Suprapubic skin (tissue), 4 donors: ENCODE data around the gene GABRB3. TPM values are rescaled to one million over a fixed set of nuclear protein-coding genes. Genes with fewer than 3 reads are reported as not detected.
A peak's percentile ranks its signal among the peaks of the same experiment; 100 is the strongest.

Experiments used
- DNase-seq, 2 donors: peaks; one replicate each; pipeline ENCODE4 v3.0.0-alpha.2; 2019; ENCODE audit warnings: low spot score in 2 of 2
- H3K27ac ChIP-seq: fragments of 200-600 bp; sonication (generic); one replicate; pipeline ENCODE4 v1.5.1; 2019
- H3K27me3 ChIP-seq: fragments of 200-600 bp; sonication (generic); one replicate; pipeline ENCODE4 v1.5.1; 2019
- H3K36me3 ChIP-seq: fragments of 200-600 bp; sonication (generic); one replicate; pipeline ENCODE4 v1.5.1; 2019
- H3K4me1 ChIP-seq: fragments of 200-600 bp; sonication (generic); one replicate; pipeline ENCODE4 v1.5.1; 2019
- H3K4me3 ChIP-seq: fragments of 200-600 bp; sonication (generic); one replicate; pipeline ENCODE4 v1.5.1; 2019; ENCODE audit warnings: mild to moderate bottlenecking
- H3K9me3 ChIP-seq: fragments of 200-600 bp; sonication (generic); one replicate; pipeline ENCODE4 v1.5.1; 2019
- EP300 ChIP-seq: sonication (generic); formaldehyde crosslinking; IDR thresholded peaks from one replicate; pipeline ENCODE4 v1.6.1; 2017; ENCODE audit warnings: antibody characterized with exemption
- POLR2A ChIP-seq, 2 donors: fragments of 450-650 bp; IDR thresholded peaks; one replicate each; pipeline ENCODE4 v1.6.1; 2017; ENCODE audit warnings: antibody characterized with exemption in 2 of 2, mild to moderate bottlenecking in 2 of 2, moderate library complexity in 2 of 2
- POLR2AphosphoS5 ChIP-seq, 3 donors: sonication (generic); formaldehyde crosslinking; IDR thresholded peaks; one replicate each; pipeline ENCODE4 v1.6.1; 2017; ENCODE audit warnings: antibody characterized with exemption in 3 of 3
- WGBS: methylation state at CpG from one replicate; pipeline ENCODE4 v1.1.5; 2018; 5-methylcytosine and 5-hydroxymethylcytosine counted together
- total RNA-seq, 4 donors: library from RNA; depleted of rRNA; stranded (reverse); fragments of >200 nt; gene quantifications; one replicate each; pipeline ENCODE4 v1.1.0, GENCODE V29; 2016
- TF ChIP-seq, protein P1 (sequence below), 2 donors: fragments of 200-600 bp in 1 of 2; fragments of 450-650 bp in 1 of 2; sonication (generic) in 1 of 2; IDR thresholded peaks; one replicate each; pipeline ENCODE4 v1.5.1; 2016 to 2019; ENCODE audit warnings: antibody characterized with exemption in 2 of 2, mild to moderate bottlenecking in 1 of 2, moderate library complexity in 1 of 2

The GABRB3 gene
- total RNA-seq, 4 donors from 2014 or later: 0.48 to 4.8 (median 2.2) TPM

GRCh38 chr15:26676115-26676514 is 96.8 kb downstream of the GABRB3 start:
- 67% methylated on average over 3 of the region's 3 CpGs for WGBS
- Histone ChIP-seq H3K27me3 (no peaks in the 10 kb centered on the region), H3K4me3 (no peak overlapping the region), H3K4me1 (no peaks in the 10 kb centered on the region), H3K27ac (no peak overlapping the region), H3K36me3 (no peaks in the 10 kb centered on the region), H3K9me3 (no peaks in the 10 kb centered on the region)
- TF ChIP-seq POLR2AphosphoS5 (IDR thresholded peaks at IDR 0.05) (no peak), POLR2A (IDR thresholded peaks at IDR 0.05) (no peak), EP300 (no peak)
- TF ChIP-seq, protein P1, sequence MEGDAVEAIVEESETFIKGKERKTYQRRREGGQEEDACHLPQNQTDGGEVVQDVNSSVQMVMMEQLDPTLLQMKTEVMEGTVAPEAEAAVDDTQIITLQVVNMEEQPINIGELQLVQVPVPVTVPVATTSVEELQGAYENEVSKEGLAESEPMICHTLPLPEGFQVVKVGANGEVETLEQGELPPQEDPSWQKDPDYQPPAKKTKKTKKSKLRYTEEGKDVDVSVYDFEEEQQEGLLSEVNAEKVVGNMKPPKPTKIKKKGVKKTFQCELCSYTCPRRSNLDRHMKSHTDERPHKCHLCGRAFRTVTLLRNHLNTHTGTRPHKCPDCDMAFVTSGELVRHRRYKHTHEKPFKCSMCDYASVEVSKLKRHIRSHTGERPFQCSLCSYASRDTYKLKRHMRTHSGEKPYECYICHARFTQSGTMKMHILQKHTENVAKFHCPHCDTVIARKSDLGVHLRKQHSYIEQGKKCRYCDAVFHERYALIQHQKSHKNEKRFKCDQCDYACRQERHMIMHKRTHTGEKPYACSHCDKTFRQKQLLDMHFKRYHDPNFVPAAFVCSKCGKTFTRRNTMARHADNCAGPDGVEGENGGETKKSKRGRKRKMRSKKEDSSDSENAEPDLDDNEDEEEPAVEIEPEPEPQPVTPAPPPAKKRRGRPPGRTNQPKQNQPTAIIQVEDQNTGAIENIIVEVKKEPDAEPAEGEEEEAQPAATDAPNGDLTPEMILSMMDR (IDR thresholded peaks at IDR 0.05): no peak
- DNase-seq: no peak

- WGBS: 60% methylated on average over 4 of the region's 4 CpGs
- no peak for DNase-seq
- no peaks in the 10 kb centered on the region for H3K4me1 ChIP-seq
- no peaks in the 10 kb centered on the region for H3K9me3 ChIP-seq
- no peak overlapping the region for H3K4me3 ChIP-seq
- TF ChIP-seq, protein P1 (IDR thresholded peaks at IDR 0.05): no peak
- no peak for TF ChIP-seq POLR2A (IDR thresholded peaks at IDR 0.05)
- H3K27ac ChIP-seq: no peak overlapping the region
- no peaks in the 10 kb centered on the region for H3K27me3 ChIP-seq
- no peaks in the 10 kb centered on the region for H3K36me3 ChIP-seq
These were observed 98.4 kb downstream of the GABRB3 start for GRCh38 chr15:26674467-26674866.

DNA sequence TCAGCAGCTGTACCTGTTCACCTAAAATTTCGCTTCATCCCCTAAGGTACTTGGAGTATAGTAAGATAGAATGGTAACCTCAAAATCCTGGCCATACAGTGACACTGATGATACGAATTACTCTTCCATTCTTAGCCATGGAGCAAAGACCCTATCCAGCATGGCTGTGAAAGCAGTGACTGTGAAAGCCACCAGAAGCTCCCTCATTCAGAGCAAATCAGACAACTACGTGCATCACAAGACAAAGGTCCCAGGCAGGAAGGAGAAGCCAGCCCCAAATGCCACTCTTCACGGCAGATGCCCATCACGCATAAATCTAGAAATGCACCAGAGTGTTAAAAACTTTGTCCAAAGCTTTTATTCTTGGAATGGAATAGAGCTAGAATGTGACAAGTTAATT is 99.4 kb downstream of the GABRB3 start:
- no peak for DNase-seq
- no peak for TF ChIP-seq POLR2AphosphoS5 (IDR thresholded peaks at IDR 0.05)
- TF ChIP-seq, protein P1 (IDR thresholded peaks at IDR 0.05): no peak
- no peak for TF ChIP-seq POLR2A (IDR thresholded peaks at IDR 0.05)
- no peak for TF ChIP-seq EP300
- no peak overlapping the region for H3K4me3 ChIP-seq
- no peaks in the 10 kb centered on the region for H3K27me3 ChIP-seq
- 84% methylated on average over 5 of the region's 5 CpGs for WGBS
- no peaks in the 10 kb centered on the region for H3K36me3 ChIP-seq
- H3K27ac ChIP-seq: no peak overlapping the region
- H3K9me3 ChIP-seq: no peaks in the 10 kb centered on the region
- H3K4me1 ChIP-seq: no peaks in the 10 kb centered on the region

- TF ChIP-seq, protein P1 (IDR thresholded peaks at IDR 0.05): no peak
- TF ChIP-seq POLR2AphosphoS5 (IDR thresholded peaks at IDR 0.05) (no peak), POLR2A (IDR thresholded peaks at IDR 0.05) (no peak), EP300 (no peak)
- 75% methylated on average over 32 of the region's 32 CpGs for WGBS
- no peak overlapping the region for H3K4me3 ChIP-seq
- H3K27me3 ChIP-seq: no peaks in the 10 kb centered on the region
- H3K9me3 ChIP-seq: no peaks in the 10 kb centered on the region
- H3K36me3 ChIP-seq: no peaks in the 10 kb centered on the region
- no peak overlapping the region for H3K27ac ChIP-seq
- no peak for DNase-seq
- H3K4me1 ChIP-seq: peaks cover 7% of the 10 kb centered on the region
These were observed 102.8 kb downstream of the GABRB3 start for GRCh38 chr15:26670116-26670515.

DNA sequence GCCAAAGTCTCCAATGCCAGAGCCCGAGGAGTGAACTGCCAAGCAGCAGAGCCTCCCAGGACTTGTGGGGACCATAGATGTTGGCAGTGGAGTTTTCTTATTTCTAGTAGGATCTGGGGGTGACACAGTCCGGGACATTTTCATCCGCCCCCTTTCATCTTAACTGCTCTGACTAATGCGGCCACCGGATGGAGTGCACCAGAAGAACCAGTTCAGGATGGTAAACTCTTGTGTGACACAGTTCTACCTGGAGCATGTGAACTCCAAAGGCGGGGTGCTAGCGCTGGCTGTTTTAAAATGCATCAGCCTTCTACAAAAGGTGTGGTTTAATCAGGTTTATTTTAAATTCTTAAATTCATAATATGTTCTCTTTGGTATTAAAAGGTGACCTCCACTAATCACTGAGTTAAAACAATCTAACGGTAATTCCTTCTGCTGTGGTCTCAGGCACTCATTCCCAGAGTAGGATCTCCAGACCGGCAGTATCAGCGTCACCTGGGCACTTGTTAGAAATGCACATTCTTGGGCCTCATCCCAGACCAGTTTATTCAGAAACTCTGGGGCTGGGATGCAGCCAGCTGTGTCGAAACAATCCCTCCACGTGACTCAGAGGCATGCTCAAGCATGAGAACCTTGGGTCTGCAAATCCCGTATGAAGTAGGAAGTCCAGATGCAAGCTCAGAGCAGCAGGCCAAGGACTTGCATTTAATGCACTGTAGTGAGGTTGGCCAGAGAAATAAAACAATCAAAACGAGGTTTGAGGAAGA is 105.5 kb downstream of the GABRB3 start:
- Histone ChIP-seq H3K4me3 (no peak overlapping the region), H3K9me3 (no peaks in the 10 kb centered on the region), H3K36me3 (no peaks in the 10 kb centered on the region), H3K4me1 (peaks cover 7% of the 10 kb centered on the region), H3K27ac (peak overlapping the region; percentile 51), H3K27me3 (no peaks in the 10 kb centered on the region)
- DNase-seq: no peak
- 41% methylated on average over 14 of the region's 14 CpGs for WGBS
- no peak for TF ChIP-seq EP300
- no peak for TF ChIP-seq POLR2A (IDR thresholded peaks at IDR 0.05)
- TF ChIP-seq, protein P1 (IDR thresholded peaks at IDR 0.05): no peak
- TF ChIP-seq POLR2AphosphoS5 (IDR thresholded peaks at IDR 0.05): no peak
